HG02884 (cell line): ENCODE data around the gene TP53TG3D.
"Not testable (repeated sequence)": the region's sequence is repeated elsewhere in the genome, so short reads cannot be mapped to it uniquely, and the experiment has no call there.

Source experiments
- ATAC-seq: cut with Tn5 transposase; IDR thresholded peaks from one replicate; pipeline ENCODE4 v1.9.1; 2021; ENCODE audit warnings: mild to moderate bottlenecking, moderate library complexity; ENCODE audit not compliant: unreplicated experiment

TP53TG3D gene

GRCh38 chr16:32252986-32253385 lies at the start of gene TP53TG3D:
Gene TP53TG3D, plus strand, starts transcription at chr16:32253286. Its CDS starts 68 bp downstream, at chr16:32253354.
- ATAC-seq = not testable (repeated sequence)

- not testable (repeated sequence) for ATAC-seq
Observed at GRCh38 chr16:32253507-32253906, 421 bp downstream of the TP53TG3D start.

DNA sequence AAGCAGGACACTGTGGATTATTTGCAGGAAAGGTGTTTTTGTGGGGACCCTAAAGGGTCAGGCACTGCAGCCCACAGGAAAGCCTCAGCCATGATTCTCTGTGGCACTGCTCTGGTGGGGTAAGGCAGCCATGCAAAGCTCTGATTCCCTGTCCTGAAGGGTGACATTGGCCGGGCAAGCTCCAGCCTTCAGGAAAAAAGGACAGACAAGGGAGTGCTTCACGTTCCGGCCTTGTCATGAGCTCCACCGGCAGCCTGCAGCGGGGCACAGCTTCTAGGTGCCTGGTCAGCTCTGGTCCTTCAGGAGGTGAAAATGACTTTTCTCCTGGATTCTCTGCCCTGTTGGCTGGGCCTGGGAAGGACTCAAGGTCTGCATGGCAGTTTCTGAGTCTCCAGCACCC lies 8.4 kb downstream of the TP53TG3D start:
- ATAC-seq = not testable (repeated sequence)

DNA sequence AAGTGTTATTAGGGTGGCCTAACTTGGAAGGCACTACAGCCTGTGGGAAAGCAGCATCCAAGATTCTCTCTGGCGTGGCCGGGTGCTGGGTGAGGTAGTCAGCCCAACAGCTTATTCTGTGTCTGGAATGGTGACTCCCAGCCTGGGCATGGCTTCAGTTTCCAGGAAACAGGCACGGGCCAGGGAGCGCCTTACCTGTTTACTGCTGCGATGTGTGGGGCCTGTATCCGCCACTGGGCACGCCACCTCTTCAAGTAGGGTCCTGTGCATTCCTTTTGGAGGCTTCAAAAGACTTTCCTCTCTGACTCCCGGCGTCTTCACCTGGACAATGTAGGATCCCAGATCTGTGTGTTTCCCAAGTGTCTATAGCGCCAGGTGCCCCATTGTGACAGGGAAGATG lies 10.5 kb downstream of the TP53TG3D start:
- ATAC-seq = not testable (repeated sequence)

DNA sequence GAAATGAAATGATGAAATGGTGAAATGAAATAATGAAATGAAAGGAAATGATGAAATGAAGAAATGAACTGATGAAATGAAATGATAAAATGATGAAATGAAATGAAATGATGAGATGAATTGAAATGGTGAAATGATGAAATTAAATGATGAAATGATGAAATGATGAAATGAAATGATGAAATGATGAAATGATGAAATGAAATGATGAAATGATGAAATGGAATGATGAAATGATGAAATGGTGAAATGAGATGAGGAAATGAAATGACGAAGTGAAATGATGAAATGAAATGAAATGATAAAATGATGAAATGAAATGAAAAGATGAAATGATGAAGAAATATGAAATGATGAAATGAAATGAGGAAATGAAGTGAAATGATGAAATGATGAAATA lies 28.8 kb downstream of the TP53TG3D start:
- not testable (repeated sequence) for ATAC-seq

GRCh38 chr16:32283024-32283423 lies 29.9 kb downstream of the TP53TG3D start:
- ATAC-seq = not testable (repeated sequence)

DNA sequence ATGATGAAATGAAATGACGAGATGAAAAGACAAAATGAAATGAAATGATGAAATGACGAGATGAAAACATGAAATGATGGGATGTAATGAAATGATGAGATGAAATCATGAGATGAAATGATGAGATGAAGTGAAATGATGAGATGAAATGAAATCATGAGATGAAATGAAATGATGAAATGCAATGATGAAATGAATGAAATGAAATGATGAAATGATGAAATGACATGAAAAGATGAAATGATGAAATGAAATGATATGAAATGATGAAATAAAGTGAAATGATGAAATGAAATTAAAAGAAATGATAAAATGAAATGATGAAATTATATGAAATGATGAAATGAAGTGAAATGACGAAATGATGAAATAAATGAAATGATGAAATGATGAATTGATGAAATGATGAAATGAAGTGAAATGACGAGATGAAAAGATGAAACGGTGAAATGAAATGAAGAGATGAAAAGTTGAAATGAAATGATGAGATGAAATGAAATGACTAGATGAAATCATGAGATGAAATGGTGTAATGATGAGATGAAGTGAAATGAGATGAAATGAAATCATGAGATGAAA lies 30.9 kb downstream of the TP53TG3D start:
- ATAC-seq = not testable (repeated sequence)

GRCh38 chr16:32284800-32285796 lies 32.0 kb downstream of the TP53TG3D start:
- not testable (repeated sequence) for ATAC-seq

GRCh38 chr16:32286193-32286592 lies 33.1 kb downstream of the TP53TG3D start:
- ATAC-seq = not testable (repeated sequence)

- not testable (repeated sequence) for ATAC-seq
Observed at GRCh38 chr16:32287743-32288142, 34.7 kb downstream of the TP53TG3D start.

DNA sequence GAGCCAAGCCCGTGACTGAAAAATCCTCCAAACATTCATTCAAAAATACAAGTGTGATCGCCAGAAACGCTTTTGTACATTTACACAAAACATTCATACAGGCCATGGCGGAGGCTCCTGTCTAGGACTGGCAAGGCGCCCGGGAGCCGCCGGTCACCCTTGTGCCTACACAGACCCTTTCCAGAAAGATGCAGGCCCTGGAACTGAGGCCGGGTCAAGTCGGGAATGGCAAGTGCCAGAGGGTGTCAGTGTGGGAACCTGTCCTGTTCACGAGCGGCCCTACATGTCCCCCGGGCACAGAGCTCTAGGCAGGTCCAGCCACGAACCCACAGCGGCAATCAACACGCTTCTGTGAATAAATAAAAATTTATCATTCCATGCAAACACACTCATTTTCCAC lies 36.1 kb downstream of the TP53TG3D start:
- not testable (repeated sequence) for ATAC-seq

- not testable (repeated sequence) for ATAC-seq
Observed at GRCh38 chr16:32302776-32303175, 49.7 kb downstream of the TP53TG3D start.
